ENCODE data around the gene TSEN54.
"Not testable (repeated sequence)": the region's sequence is repeated elsewhere in the genome, so short reads cannot be mapped to it uniquely, and the experiment has no call there.

TSEN54 gene

DNA sequence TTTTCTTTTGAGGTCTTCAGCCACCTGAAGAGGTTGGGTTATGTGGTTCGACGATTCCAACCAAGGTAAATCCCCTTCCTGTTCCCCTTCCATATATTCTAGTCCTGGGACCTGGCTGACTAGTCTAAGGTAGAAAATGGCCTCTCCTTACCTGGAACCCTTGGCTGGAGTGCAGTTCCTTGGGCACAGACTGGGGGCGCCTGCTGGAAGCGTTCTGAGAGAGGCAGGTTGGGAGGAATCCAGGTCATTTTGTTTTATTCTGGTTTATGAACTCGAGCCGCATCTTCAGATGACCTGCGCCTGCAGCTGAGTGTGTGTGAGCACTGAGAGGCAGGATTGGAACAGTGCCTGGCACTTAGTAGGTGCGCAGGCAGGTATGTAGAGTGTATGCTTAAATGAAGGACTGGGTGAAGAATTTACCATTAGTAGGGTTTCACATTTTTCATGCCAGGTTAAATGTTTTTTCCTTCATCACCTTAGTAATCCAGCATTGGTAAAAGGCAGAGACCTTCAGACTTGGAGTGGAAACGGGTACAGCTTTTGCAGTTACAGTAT, 2.7 kb downstream of the TSEN54 start:
- TF ChIP-seq, protein P1, sequence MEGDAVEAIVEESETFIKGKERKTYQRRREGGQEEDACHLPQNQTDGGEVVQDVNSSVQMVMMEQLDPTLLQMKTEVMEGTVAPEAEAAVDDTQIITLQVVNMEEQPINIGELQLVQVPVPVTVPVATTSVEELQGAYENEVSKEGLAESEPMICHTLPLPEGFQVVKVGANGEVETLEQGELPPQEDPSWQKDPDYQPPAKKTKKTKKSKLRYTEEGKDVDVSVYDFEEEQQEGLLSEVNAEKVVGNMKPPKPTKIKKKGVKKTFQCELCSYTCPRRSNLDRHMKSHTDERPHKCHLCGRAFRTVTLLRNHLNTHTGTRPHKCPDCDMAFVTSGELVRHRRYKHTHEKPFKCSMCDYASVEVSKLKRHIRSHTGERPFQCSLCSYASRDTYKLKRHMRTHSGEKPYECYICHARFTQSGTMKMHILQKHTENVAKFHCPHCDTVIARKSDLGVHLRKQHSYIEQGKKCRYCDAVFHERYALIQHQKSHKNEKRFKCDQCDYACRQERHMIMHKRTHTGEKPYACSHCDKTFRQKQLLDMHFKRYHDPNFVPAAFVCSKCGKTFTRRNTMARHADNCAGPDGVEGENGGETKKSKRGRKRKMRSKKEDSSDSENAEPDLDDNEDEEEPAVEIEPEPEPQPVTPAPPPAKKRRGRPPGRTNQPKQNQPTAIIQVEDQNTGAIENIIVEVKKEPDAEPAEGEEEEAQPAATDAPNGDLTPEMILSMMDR (conservative IDR thresholded peaks at IDR 0.05; ENCODE audit: control insufficient read depth, insufficient read depth, low read depth, low read length), result no peak
- DNase-seq (ENCODE audit: low read depth), result no peak
- H3K4me3 ChIP-seq (ENCODE audit: control insufficient read depth, low read depth, low read length), result no peak overlapping the region

DNA sequence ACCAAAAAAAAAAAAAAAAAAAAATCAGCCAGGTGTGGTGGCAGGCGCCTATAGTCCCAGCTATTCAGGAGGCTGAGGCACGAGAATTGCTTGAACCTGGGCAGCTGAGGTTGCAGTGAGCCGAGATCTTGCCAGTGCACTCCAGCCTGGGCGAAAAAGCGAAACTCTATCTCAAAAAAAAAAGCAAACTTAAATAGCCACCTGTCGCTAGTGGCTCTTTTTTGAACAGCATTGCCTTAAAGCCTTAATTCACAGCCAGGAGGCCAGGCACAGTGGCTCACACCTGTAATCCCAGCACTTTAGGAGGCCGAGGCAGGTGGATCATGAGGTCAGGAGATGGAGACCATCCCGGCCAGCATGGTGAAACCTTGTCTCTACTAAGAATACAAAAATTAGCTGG, 4.1 kb downstream of the TSEN54 start:
- not testable (repeated sequence) for H3K4me3 ChIP-seq (ENCODE audit: control insufficient read depth, low read depth, low read length); DNase-seq (ENCODE audit: low read depth)

DNA sequence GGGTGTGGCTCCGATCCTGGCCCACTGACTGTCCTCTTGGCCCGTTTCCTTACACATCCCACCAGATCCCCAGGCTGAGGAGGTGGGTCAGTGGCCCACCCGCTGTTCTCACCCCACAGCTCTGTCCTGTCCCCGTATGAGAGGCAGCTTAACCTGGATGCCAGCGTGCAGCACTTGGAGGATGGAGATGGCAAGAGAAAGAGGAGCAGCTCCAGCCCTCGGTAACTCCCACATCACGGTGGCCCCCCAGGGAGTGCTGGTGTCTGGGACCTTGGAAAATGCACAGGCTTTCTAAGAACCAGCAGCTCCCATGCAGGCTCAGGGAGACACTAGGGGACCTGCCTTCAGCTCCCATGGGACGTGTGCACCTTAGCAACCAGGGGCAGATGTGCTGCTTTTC, 5.0 kb downstream of the TSEN54 start:
- TF ChIP-seq, protein P1 (conservative IDR thresholded peaks at IDR 0.05; ENCODE audit: control insufficient read depth, insufficient read depth, low read depth, low read length), result no peak
- H3K4me3 ChIP-seq (ENCODE audit: control insufficient read depth, low read depth, low read length), result no peak overlapping the region
- DNase-seq (ENCODE audit: low read depth), result no peak

DNA sequence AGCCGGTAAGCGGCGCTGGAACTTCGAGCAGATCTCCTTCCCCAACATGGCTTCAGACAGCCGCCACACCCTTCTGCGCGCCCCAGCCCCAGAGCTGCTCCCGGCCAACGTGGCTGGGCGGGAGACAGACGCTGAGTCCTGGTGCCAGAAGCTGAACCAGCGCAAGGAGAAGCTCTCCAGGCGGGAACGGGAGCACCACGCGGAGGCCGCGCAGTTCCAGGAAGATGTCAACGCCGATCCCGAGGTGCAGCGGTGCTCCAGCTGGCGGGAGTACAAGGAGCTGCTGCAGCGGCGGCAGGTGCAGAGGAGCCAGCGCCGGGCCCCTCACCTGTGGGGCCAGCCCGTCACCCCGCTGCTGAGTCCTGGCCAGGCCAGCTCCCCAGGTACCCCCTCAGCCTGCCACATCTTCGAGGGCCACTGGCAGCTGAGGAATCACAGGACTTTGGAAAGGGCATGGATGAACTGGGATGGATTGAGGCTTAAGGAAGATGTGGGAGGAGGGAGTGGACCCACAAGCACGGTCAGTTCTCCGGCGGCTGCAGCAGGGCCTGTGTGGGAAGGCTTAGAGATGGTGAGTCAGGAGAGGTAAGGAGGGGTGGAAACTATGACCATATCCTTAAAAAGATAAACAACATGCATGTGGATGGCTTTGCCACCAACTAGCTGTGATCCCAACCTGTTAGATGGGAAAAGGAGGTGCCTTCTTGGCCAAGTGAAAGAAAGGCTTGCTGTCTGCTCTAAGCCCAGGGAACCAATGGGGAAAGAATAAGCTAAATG, 5.8 kb downstream of the TSEN54 start:
- TF ChIP-seq, protein P1 (conservative IDR thresholded peaks at IDR 0.05; ENCODE audit: control insufficient read depth, insufficient read depth, low read depth, low read length), result no peak
- peak; percentile 31 for DNase-seq (ENCODE audit: low read depth)
- no peak overlapping the region for H3K4me3 ChIP-seq (ENCODE audit: control insufficient read depth, low read depth, low read length)

DNA sequence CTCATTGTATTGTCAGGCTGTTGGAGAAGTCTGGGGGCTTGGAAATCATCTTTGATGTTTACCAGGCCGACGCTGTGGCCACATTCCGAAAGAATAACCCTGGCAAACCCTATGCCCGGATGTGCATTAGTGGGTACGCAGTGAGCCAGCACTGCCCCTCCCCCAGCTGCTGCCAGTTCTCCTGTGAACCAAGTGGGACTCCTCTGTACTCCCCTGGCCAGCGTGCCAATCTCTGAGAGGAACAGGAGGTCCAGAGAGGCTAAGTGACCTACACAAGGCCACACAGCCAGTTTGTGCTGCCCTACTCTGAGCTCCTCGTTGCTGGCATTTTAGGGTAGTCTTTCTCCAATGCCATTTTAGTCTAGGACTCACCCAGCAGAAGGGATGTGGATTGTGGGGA, 7.3 kb downstream of the TSEN54 start:
- no peak overlapping the region for H3K4me3 ChIP-seq (ENCODE audit: control insufficient read depth, low read depth, low read length)
- TF ChIP-seq, protein P1 (conservative IDR thresholded peaks at IDR 0.05; ENCODE audit: control insufficient read depth, insufficient read depth, low read depth, low read length), result no peak
- no peak for DNase-seq (ENCODE audit: low read depth)

DNA sequence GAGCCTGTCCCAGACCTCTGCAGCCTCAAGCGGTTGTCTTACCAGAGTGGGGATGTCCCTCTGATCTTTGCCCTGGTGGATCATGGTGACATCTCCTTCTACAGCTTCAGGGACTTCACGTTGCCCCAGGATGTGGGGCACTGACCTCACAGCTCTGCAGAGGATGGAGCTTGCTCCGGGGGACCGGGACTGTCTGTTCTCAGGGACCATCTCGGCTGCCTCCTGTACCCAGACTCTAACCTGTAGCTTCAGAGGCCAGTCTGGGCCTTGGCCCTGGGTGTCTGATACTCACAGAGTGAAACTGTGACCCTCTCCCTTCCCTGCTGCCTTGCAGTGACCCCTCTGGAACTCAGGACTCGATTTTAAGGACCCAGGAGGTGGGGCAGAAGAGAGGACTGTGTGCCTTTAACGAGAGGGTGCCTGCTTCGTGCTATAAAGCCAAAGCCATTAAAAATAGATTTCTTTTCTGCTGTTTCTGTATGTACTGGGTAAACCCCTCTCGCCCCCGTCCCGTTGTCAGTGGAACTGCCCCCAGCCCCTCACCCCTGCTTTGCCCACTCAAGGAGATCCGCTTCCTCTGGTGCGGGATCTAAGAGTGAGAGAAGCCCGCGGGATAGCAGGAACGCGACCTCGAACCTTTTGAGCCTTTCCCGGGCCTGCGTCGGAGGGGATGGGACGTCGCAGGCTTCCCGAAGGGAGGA, 8.1 kb downstream of the TSEN54 start:
- TF ChIP-seq, protein P1 (conservative IDR thresholded peaks at IDR 0.05; ENCODE audit: control insufficient read depth, insufficient read depth, low read depth, low read length), result no peak
- H3K4me3 ChIP-seq (ENCODE audit: control insufficient read depth, low read depth, low read length), result no peak overlapping the region
- DNase-seq (ENCODE audit: low read depth), result no peak

All from fibroblast of mammary gland (primary cell).